GM12878 (cell line): ENCODE results near the gene RHBG. TPM values are rescaled to one million over a fixed set of nuclear protein-coding genes. Genes with fewer than 3 reads are reported as not detected.

Experiments
- ATAC-seq: fragments of 200-7000 bp; cut with Tn5 transposase; 3 replicates; pipeline ENCODE4 v1.9.1; 2020; ENCODE audit warnings: mild to moderate bottlenecking, moderate library complexity
- BruUV-seq: library from RNA; stranded (reverse); fragments of 400-500 nt; replicated peaks from 2 replicates; lab custom pipeline; 2021; lab: Mats Ljungman, UMichigan
- CTCF ChIA-PET: fragments of 300-600 bp; sonication (Branson Sonifier 250); formaldehyde crosslinking; extraction: SDS; loops from one replicate; lab custom pipeline; 2021; ENCODE audit warnings: inconsistent platforms; lab: Yijun Ruan, JAX
- POLR2A ChIA-PET: fragments of 350-600 bp; formaldehyde crosslinking; extraction: SDS; loops from one replicate; lab custom pipeline; 2021; ENCODE audit warnings: inconsistent platforms; lab: Charles Lee
- RAD21 ChIA-PET: fragments of 300-600 bp; sonication (Branson Sonifier 250); formaldehyde crosslinking; loops from one replicate; lab custom pipeline; 2023; ENCODE audit warnings: antibody characterized with exemption; ENCODE audit not compliant: unreplicated experiment; lab: Charles Lee
- SMC1A ChIA-PET: fragments of 300-600 bp; sonication (Branson Sonifier 250); formaldehyde crosslinking; loops from one replicate; lab custom pipeline; 2023; ENCODE audit not compliant: unreplicated experiment, uncharacterized antibody; lab: Charles Lee
- DNase-seq: peaks from one replicate; pipeline ENCODE4 v3.0.0-alpha.2; 2011; ENCODE audit warnings: low read depth, low spot score
- FAIRE-seq: peaks from 3 replicates; lab custom pipeline; 2011; peaks lifted over from hg19 to GRCh38; lab: Jason Lieb, UNC
- H2AFZ ChIP-seq: 2 replicates; pipeline ENCODE4 v1.6.0; 2011; ENCODE audit warnings: low read depth, low read length, control low read depth; ENCODE audit not compliant: control insufficient read depth
- H3K27ac ChIP-seq: 2 replicates; pipeline ENCODE4 v1.5.1; 2011; ENCODE audit warnings: control low read depth; ENCODE audit not compliant: control insufficient read depth, insufficient read depth
- H3K27me3 ChIP-seq, 2 experiments: replicated peaks in 1 of 2; 2 replicates each; pipeline versions ENCODE4 v1.6.0 to v1.6.1; 2011; ENCODE audit warnings: low read length in 1 of 2; ENCODE audit not compliant: control insufficient read depth in 2 of 2, insufficient read depth in 2 of 2
- H3K36me3 ChIP-seq, 2 experiments: 2 replicates each; pipeline ENCODE4 v1.5.1; 2011; ENCODE audit warnings: low read length in 1 of 2; ENCODE audit not compliant: control insufficient read depth in 2 of 2, insufficient read depth in 2 of 2
- H3K4me1 ChIP-seq: 2 replicates; pipeline ENCODE4 v1.6.1; 2011; ENCODE audit warnings: mild to moderate bottlenecking, low read length, moderate library complexity, mixed read lengths; ENCODE audit not compliant: control insufficient read depth, insufficient read depth
- H3K4me2 ChIP-seq: 2 replicates; pipeline ENCODE4 v1.6.0; 2011; ENCODE audit warnings: control low read depth; ENCODE audit not compliant: control insufficient read depth, insufficient read depth
- H3K4me3 ChIP-seq: fragments of 200-600 bp; sonication (generic); 2 replicates; pipeline ENCODE4 v1.5.1; 2016
- H3K79me2 ChIP-seq: 2 replicates; pipeline ENCODE4 v1.6.0; 2011; ENCODE audit warnings: low read length; ENCODE audit not compliant: control insufficient read depth, insufficient read depth
- H3K9ac ChIP-seq: 2 replicates; pipeline ENCODE4 v1.8.0; 2011; ENCODE audit warnings: low read length, control low read depth, mixed read lengths; ENCODE audit not compliant: control insufficient read depth, insufficient read depth
- H3K9me3 ChIP-seq: replicated peaks from 3 replicates; pipeline ENCODE4 v1.5.1; 2011; ENCODE audit warnings: mild to moderate bottlenecking, low read length; ENCODE audit not compliant: control insufficient read depth, insufficient read depth
- H4K20me1 ChIP-seq: 2 replicates; pipeline ENCODE4 v1.6.0; 2011; ENCODE audit not compliant: control insufficient read depth, insufficient read depth
- ASH2L ChIP-seq: fragments of 300-600, 200-600 bp; sonication (generic); IDR thresholded peaks from 2 replicates; pipeline ENCODE4 v1.6.1; 2017; ENCODE audit warnings: low read depth, mild to moderate bottlenecking, borderline replicate concordance
- ETV6 ChIP-seq, 2 experiments: fragments of 450-650 bp in 1 of 2; IDR thresholded peaks in 1 of 2; conservative IDR thresholded peaks in 1 of 2; 2 replicates each; pipeline ENCODE4 v1.6.1; 2014; ENCODE audit warnings: antibody characterized with exemption in 1 of 2, borderline replicate concordance in 1 of 2, low read depth in 1 of 2, mild to moderate bottlenecking in 1 of 2, moderate library complexity in 1 of 2
- GATAD2B ChIP-seq: fragments of 450-650 bp; conservative IDR thresholded peaks from 2 replicates; pipeline ENCODE4 v1.6.1; 2017; ENCODE audit warnings: low read depth, mild to moderate bottlenecking, moderate library complexity
- IKZF2 ChIP-seq, 2 experiments: fragments of 450-650 bp; IDR thresholded peaks; 2 replicates each; pipeline ENCODE4 v1.6.1; 2017; ENCODE audit warnings: mild to moderate bottlenecking in 2 of 2, moderate library complexity in 2 of 2
- KDM1A ChIP-seq: fragments of 200-600 bp; sonication (generic); IDR thresholded peaks from 2 replicates; pipeline ENCODE4 v1.6.1; 2016; ENCODE audit warnings: borderline replicate concordance
- PKNOX1 ChIP-seq: fragments of 450-650 bp; IDR thresholded peaks from 2 replicates; pipeline ENCODE4 v1.6.1; 2016; ENCODE audit warnings: mild to moderate bottlenecking
- SIN3A ChIP-seq: IDR thresholded peaks from 2 replicates; pipeline ENCODE4 v1.6.1; 2012; ENCODE audit warnings: low read depth, low read length, improper control_type of control experiment
- ZNF622 ChIP-seq: fragments of 450-650 bp; IDR thresholded peaks from 2 replicates; pipeline ENCODE4 v1.6.1; 2017; ENCODE audit warnings: mild to moderate bottlenecking, inconsistent platforms
- WGBS: methylation state at CpG from one replicate; pipeline ENCODE4 v1.1.6; 2016; ENCODE audit warnings: low lambda C conversion rate; ENCODE audit not compliant: insufficient replicate concordance, insufficient coverage; ENCODE audit errors: missing lambda C conversion rate; 5-methylcytosine and 5-hydroxymethylcytosine counted together
- in situ Hi-C: fragments of 300-500 bp; cut with MboI; formaldehyde crosslinking; loops from 9 replicates; pipeline ENCODE4 v1.14.3; 2018; ENCODE audit warnings: mixed read lengths
- intact Hi-C: fragments of 100-400 bp; cut with micrococcal nuclease; formaldehyde crosslinking; loops from one replicate; pipeline ENCODE4 v1.14.2; 2022; ENCODE audit not compliant: unreplicated experiment
- polyA plus RNA-seq, 11 experiments: library from polyadenylated mRNA; depleted of rRNA in 4 of 11; unstranded in 6 of 11; stranded (reverse) in 5 of 11; fragments of >200 nt; fragmentation: Nextera tagmentation in 4 of 11; fragmentation: Illumina TruSeq in 1 of 11; extraction: Ambion mirVana in 4 of 11; extraction: Trizol in 1 of 11; gene quantifications; 1 replicate in 1 of 11; 2 replicates in 10 of 11; pipeline versions ENCODE4 v1.2.1 to v1.2.3, GENCODE V29; 2011 to 2016; ENCODE audit warnings: inconsistent platforms in 2 of 11, missing spikeins in 2 of 11, low read depth in 1 of 11
- total RNA-seq, 4 experiments: library from RNA; depleted of rRNA in 3 of 4; stranded (reverse); fragments of >200 nt in 3 of 4; fragmentation: Illumina TruSeq in 1 of 4; extraction: Trizol in 1 of 4; gene quantifications; 2 replicates each; pipeline versions ENCODE4 v1.2.1 to v1.2.3, GENCODE V29; 2013 to 2021
- TF ChIP-seq, protein P1 (sequence below): fragments of 450-650 bp; IDR thresholded peaks from 2 replicates; pipeline ENCODE4 v1.6.1; 2017; ENCODE audit warnings: borderline replicate concordance
- TF ChIP-seq, protein P2 (sequence below): IDR thresholded peaks from 2 replicates; pipeline ENCODE4 v1.6.1; 2011; ENCODE audit warnings: mild to moderate bottlenecking, low read depth, low read length, moderate library complexity; ENCODE audit not compliant: insufficient replicate concordance
- TF ChIP-seq, protein P3 (sequence below): fragments of 450-650 bp; IDR thresholded peaks from 2 replicates; pipeline ENCODE4 v1.6.1; 2018; ENCODE audit warnings: mild to moderate bottlenecking, low read depth, moderate library complexity; ENCODE audit not compliant: partially characterized antibody

The RHBG gene
- total and polyA plus RNA-seq, 10 of the 15 experiments (the other 5 are each of a cell fraction or from before 2014, with no cell fraction given) = not detected

DNA sequence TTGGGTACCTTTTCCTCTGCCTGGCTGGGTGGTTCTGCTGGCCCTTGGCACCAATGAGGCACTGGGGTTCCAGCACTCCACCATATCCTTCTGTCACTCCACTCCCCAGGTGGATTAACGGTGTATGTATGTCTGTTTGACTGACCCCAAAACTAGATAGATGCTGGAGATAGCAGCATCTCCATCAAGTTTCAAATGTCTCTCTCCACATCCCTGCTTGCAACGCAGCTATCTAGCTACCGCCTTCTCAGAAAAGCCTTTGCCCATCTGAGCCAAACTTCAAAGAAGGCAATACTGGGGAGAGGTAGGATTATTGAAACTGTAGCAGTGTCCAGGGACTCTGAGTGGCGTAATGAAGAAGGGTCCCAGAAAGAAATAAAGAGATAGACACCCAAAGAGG lies 64.0 kb downstream of the RHBG start (continued):
- TF ChIP-seq, protein P1, sequence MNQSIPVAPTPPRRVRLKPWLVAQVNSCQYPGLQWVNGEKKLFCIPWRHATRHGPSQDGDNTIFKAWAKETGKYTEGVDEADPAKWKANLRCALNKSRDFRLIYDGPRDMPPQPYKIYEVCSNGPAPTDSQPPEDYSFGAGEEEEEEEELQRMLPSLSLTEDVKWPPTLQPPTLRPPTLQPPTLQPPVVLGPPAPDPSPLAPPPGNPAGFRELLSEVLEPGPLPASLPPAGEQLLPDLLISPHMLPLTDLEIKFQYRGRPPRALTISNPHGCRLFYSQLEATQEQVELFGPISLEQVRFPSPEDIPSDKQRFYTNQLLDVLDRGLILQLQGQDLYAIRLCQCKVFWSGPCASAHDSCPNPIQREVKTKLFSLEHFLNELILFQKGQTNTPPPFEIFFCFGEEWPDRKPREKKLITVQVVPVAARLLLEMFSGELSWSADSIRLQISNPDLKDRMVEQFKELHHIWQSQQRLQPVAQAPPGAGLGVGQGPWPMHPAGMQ = no peak

DNA sequence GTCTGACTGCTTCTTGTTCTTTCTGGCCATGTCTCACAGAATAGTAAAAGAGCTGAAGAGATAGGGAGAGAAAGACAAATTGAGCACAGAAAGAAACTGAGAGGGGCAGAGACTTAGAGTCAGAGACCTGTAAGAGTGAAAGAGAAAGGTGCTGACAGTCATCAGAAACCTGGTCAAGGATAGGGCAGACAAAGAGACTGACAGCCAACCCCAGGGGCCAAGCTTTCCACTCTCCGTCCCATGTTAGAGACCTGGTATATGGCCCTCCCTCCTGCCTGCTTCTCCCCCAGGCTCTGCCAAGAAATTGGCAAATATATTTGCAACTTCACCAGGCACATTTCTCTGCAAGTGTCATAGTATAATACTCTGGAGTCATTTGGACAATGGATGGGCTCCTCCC lies 64.6 kb downstream of the RHBG start:
- intact Hi-C loops = no loop called here
- H3K9ac ChIP-seq = no peak overlapping the region
- FAIRE-seq = peak; percentile 75

More for the DNA sequence above, 64.6 kb downstream of the RHBG start:
- POLR2A ChIA-PET = no interaction called here
- 0 out of 2 replicates have a peak overlapping the region, but pooled peaks have one; percentile 17 for H3K4me2 ChIP-seq
- no peaks in the 10 kb centered on the region; the same call in none of the 2 replicates for H3K4me1 ChIP-seq
- H3K36me3 ChIP-seq = no peaks in the 10 kb centered on the region
- SMC1A ChIA-PET = interaction anchor here (1.0 to 1.5 kb wide), 3 partner anchors 9 to 49 kb away, joined by 4 to 5 read pairs (median 5); no protein-coding TSS in a partner anchor
- H3K27me3 ChIP-seq = peaks cover 30 to 49% of the 10 kb centered on the region in 2 experiments
- no peaks in the 10 kb centered on the region; the same call in 1 of the 2 replicates for H4K20me1 ChIP-seq
- in situ Hi-C loops = no loop called here
- no peak overlapping the region for H3K4me3 ChIP-seq
- DNase-seq (no peak), ATAC-seq (peak; percentile 79)
- H2AFZ ChIP-seq = no peak overlapping the region
- WGBS = 0% methylated on average over 1 of the region's 1 CpG
- no peak overlapping the region for H3K27ac ChIP-seq
- RAD21 ChIA-PET = interaction anchor here (1.0 to 1.1 kb wide), 2 partner anchors 12 to 48 kb away, joined by 3 read pairs; no protein-coding TSS in a partner anchor
- no peak for TF ChIP-seq ETV6 (conservative IDR thresholded peaks at IDR 0.05 in 1 of 2, IDR thresholded peaks at IDR 0.05 in 1 of 2; ENCODE audit: borderline replicate concordance in 1 of 2, low read depth in 1 of 2)
- TF ChIP-seq, protein P2, sequence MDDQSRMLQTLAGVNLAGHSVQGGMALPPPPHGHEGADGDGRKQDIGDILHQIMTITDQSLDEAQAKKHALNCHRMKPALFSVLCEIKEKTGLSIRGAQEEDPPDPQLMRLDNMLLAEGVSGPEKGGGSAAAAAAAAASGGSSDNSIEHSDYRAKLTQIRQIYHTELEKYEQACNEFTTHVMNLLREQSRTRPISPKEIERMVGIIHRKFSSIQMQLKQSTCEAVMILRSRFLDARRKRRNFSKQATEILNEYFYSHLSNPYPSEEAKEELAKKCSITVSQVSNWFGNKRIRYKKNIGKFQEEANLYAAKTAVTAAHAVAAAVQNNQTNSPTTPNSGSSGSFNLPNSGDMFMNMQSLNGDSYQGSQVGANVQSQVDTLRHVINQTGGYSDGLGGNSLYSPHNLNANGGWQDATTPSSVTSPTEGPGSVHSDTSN = peak; percentile 50
- TF ChIP-seq PKNOX1 = peak; percentile 85
- no peak for TF ChIP-seq SIN3A
- no peak for TF ChIP-seq GATAD2B
- TF ChIP-seq, protein P3, sequence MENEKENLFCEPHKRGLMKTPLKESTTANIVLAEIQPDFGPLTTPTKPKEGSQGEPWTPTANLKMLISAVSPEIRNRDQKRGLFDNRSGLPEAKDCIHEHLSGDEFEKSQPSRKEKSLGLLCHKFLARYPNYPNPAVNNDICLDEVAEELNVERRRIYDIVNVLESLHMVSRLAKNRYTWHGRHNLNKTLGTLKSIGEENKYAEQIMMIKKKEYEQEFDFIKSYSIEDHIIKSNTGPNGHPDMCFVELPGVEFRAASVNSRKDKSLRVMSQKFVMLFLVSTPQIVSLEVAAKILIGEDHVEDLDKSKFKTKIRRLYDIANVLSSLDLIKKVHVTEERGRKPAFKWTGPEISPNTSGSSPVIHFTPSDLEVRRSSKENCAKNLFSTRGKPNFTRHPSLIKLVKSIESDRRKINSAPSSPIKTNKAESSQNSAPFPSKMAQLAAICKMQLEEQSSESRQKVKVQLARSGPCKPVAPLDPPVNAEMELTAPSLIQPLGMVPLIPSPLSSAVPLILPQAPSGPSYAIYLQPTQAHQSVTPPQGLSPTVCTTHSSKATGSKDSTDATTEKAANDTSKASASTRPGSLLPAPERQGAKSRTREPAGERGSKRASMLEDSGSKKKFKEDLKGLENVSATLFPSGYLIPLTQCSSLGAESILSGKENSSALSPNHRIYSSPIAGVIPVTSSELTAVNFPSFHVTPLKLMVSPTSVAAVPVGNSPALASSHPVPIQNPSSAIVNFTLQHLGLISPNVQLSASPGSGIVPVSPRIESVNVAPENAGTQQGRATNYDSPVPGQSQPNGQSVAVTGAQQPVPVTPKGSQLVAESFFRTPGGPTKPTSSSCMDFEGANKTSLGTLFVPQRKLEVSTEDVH = no peak
- TF ChIP-seq ASH2L = no peak
- no peak for TF ChIP-seq IKZF2 (IDR thresholded peaks at IDR 0.05)
- TF ChIP-seq KDM1A = no peak
- no peak for TF ChIP-seq ZNF622
- H3K79me2 ChIP-seq = no peaks in the 10 kb centered on the region
- no peaks in the 10 kb centered on the region for H3K9me3 ChIP-seq
- BruUV-seq = no TSS peak
- CTCF ChIA-PET = interaction anchor here (1.0 to 1.6 kb wide), 2 partner anchors 12 to 47 kb away, joined by 3 to 13 read pairs; no protein-coding TSS in a partner anchor
